Prostate gland (tissue), 2 donors: Measurements from ENCODE around the gene TMEM253. TPM values are rescaled to one million over a fixed set of nuclear protein-coding genes. Genes with fewer than 3 reads are reported as not detected.

Source experiments
- DNase-seq: peaks from one replicate; pipeline ENCODE4 v3.0.0-alpha.2; 2019; ENCODE audit warnings: low spot score
- H3K27ac ChIP-seq, 2 donors: fragments of 200-600 bp; sonication (generic); 2 replicates each; pipeline ENCODE4 v1.5.1; 2017 to 2019
- H3K27me3 ChIP-seq: fragments of 200-600 bp; sonication (generic); replicated peaks from 2 replicates; pipeline ENCODE4 v1.5.1; 2019; ENCODE audit not compliant: insufficient read depth
- H3K36me3 ChIP-seq, 2 donors: fragments of 200-600 bp; sonication (generic); 1 replicate in 1 of 2; 2 replicates in 1 of 2; pipeline versions ENCODE4 v1.5.1 to v1.8.1; 2017 to 2019
- H3K4me1 ChIP-seq: fragments of 200-600 bp; sonication (generic); replicated peaks from 2 replicates; pipeline ENCODE4 v1.5.1; 2019
- H3K4me3 ChIP-seq, 2 donors: fragments of 200-600 bp; sonication (generic); 2 replicates each; pipeline ENCODE4 v1.5.1; 2017 to 2019
- H3K9me3 ChIP-seq: fragments of 200-600 bp; sonication (generic); 2 replicates; pipeline ENCODE4 v1.5.1; 2017
- CTCF ChIP-seq, 4 experiments: fragments of 200-600 bp in 2 of 4; fragments of 450-650 bp in 2 of 4; sonication (generic) in 2 of 4; IDR thresholded peaks; 1 replicate in 3 of 4; 2 replicates in 1 of 4; pipeline ENCODE4 v1.5.1; 2016 to 2019; ENCODE audit warnings: antibody characterized with exemption in 4 of 4, mild to moderate bottlenecking in 2 of 4, moderate library complexity in 2 of 4
- POLR2A ChIP-seq: fragments of 450-650 bp; IDR thresholded peaks from one replicate; pipeline ENCODE4 v1.6.1; 2016; ENCODE audit warnings: antibody characterized with exemption, mild to moderate bottlenecking
- POLR2AphosphoS5 ChIP-seq: sonication (generic); formaldehyde crosslinking; IDR thresholded peaks from one replicate; pipeline ENCODE4 v1.6.1; 2017; ENCODE audit warnings: antibody characterized with exemption
- WGBS: methylation state at CpG from one replicate; pipeline ENCODE4 v1.1.5; 2018; 5-methylcytosine and 5-hydroxymethylcytosine counted together
- intact Hi-C: fragments of 100-400 bp; cut with DNase I; formaldehyde crosslinking; loops from one replicate; pipeline ENCODE4 v1.14.2; 2022
- total RNA-seq, 2 donors: library from RNA; depleted of rRNA; stranded (reverse); fragments of >200 nt; gene quantifications; one replicate each; pipeline ENCODE4 v1.1.0, GENCODE V29; 2016

TMEM253 gene
- total RNA-seq, 2 donors from 2014 or later = not detected

GRCh38 chr14:21095430-21096205 is 5.2 kb upstream of the TMEM253 start:
- no peaks in the 10 kb centered on the region for H3K9me3 ChIP-seq
- H3K4me1 ChIP-seq = peaks cover 5% of the 10 kb centered on the region
- H3K27me3 ChIP-seq = no peaks in the 10 kb centered on the region
- H3K36me3 ChIP-seq = peaks cover 0 to under 1% of the 10 kb centered on the region in 2 donors
- DNase-seq = no peak
- H3K27ac ChIP-seq = peak overlapping the region in 1 of 2 donors; percentile 11
- 37% methylated on average over 6 of the region's 6 CpGs for WGBS
- intact Hi-C loops = loop anchor here (10.0 kb wide), 1 partner anchor 481 kb away; no protein-coding TSS in a partner anchor
- H3K4me3 ChIP-seq = no peak overlapping the region
- TF ChIP-seq POLR2AphosphoS5 (no peak), POLR2A (no peak)

- TF ChIP-seq CTCF (IDR thresholded peaks at IDR 0.05) (no peak), POLR2AphosphoS5 (no peak), POLR2A (no peak)
- H3K27ac ChIP-seq = peak overlapping the region in 1 of 2 donors; percentile 11
- no peak for DNase-seq
- H3K4me1 ChIP-seq = peaks cover 5% of the 10 kb centered on the region
- intact Hi-C loops = loop anchor here (10.0 kb wide), 1 partner anchor 482 kb away; no protein-coding TSS in a partner anchor
- 61% methylated on average over 3 of the region's 3 CpGs for WGBS
- no peaks in the 10 kb centered on the region for H3K36me3 ChIP-seq
- no peak overlapping the region for H3K4me3 ChIP-seq
- no peaks in the 10 kb centered on the region for H3K27me3 ChIP-seq
- H3K9me3 ChIP-seq = no peaks in the 10 kb centered on the region
These were observed 4.4 kb upstream of the TMEM253 start for GRCh38 chr14:21096438-21096837.

GRCh38 chr14:21096978-21097635 is 3.8 kb upstream of the TMEM253 start:
- no peak for TF ChIP-seq POLR2AphosphoS5
- peak overlapping the region; percentile 85 to 90 for H3K27ac ChIP-seq
- DNase-seq = no peak
- 28% methylated on average over 10 of the region's 10 CpGs for WGBS
- H3K4me1 ChIP-seq = peaks cover 5% of the 10 kb centered on the region
- H3K4me3 ChIP-seq = peak overlapping the region; percentile 50 to 68
- no peaks in the 10 kb centered on the region for H3K36me3 ChIP-seq
- H3K27me3 ChIP-seq = no peaks in the 10 kb centered on the region
- H3K9me3 ChIP-seq = no peaks in the 10 kb centered on the region
- intact Hi-C loops = loop anchor here (10.0 kb wide), 1 partner anchor 482 kb away; no protein-coding TSS in a partner anchor

DNA sequence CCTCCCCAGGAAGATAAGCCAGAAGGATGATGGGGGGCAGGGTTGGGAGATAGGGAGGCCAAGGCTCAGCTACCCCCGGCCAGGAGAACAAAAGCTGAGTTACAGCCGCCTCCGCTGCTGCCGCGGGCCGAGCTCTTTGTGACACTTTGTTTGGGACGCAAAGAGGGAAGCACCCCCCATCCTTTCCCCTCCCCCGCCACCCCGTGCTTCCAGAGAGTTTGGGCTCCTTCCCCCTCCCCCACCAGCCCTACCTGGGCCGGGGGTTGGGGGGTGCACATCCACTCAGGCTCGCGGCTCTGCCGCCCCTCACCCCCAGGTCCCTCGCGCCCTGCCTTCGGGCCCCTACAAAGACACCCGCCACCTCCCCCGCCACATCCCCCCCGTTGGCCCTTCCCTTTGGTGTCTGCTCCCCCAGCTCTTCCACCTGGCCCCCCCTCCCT is 3.2 kb upstream of the TMEM253 start:
- Histone ChIP-seq H3K27ac (peak overlapping the region; percentile 85 to 90), H3K27me3 (no peaks in the 10 kb centered on the region), H3K4me3 (peak overlapping the region; percentile 50 to 68), H3K36me3 (no peaks in the 10 kb centered on the region), H3K9me3 (no peaks in the 10 kb centered on the region), H3K4me1 (peaks cover 5% of the 10 kb centered on the region)
- DNase-seq = no peak
- no peak for TF ChIP-seq CTCF (IDR thresholded peaks at IDR 0.05)
- no peak for TF ChIP-seq POLR2AphosphoS5
- TF ChIP-seq POLR2A = no peak
- under 1% methylated on average over 19 of the region's 19 CpGs for WGBS
- intact Hi-C loops = loop anchor here (10.0 kb wide), 1 partner anchor 483 kb away; no protein-coding TSS in a partner anchor

DNA sequence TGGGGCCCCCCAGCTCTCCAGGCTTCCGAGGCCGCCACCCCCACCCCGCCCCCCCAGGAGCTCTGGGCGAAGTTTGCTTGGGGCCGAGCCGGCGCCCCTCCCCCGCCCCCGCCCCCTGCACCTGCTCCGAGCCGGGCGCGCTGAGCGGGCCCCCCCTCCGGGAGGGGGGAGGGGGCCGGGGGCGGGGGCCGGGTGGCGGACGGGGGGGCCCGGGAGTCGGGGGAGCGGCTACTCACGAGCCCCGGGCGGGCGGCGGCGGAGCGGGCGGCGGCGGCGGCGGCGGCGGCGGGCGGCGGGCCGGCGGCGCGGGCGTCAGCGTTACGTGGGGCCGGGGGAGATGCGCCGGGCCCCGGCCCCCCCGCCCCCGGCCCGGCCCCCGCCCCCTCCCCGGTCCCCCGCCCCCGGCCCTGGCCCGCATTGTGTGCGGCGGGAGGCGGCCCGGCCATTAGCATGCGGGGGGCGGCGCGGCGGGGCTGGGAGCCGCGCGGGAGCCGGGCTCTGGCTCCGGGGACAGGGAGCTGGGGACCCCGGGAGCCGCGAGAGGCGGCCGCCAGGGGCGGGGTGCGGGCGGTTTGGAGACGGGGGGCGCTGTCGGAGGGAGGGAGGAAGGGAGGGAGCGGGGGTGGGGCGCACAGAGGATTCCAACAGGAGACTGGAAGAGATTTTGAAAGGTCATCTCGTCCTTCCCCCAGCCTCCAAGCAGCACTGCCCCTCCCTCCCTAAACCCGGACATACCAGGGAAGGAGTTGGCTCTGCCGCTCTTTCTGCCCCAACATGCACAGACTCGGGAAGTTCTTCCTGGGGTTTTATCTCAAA is 2.6 kb upstream of the TMEM253 start, which contains the start of gene ZNF219:
ZNF219 (minus strand) TSS at position 580 of the 816 bp plus-strand sequence. CDS start 5,064 bp downstream, outside the sequence.
- Histone ChIP-seq H3K4me3 (peak within 1 kb of the TSS; percentile 50 to 68), H3K27me3 (no peaks in the 10 kb centered on the region), H3K36me3 (no peaks in the 10 kb centered on the region), H3K27ac (peak within 1 kb of the TSS; percentile 85 to 90), H3K9me3 (no peaks in the 10 kb centered on the region), H3K4me1 (peaks cover 5% of the 10 kb centered on the region)
- intact Hi-C loops = loop anchor here (10.0 kb wide), 1 partner anchor 483 kb away; no protein-coding TSS in a partner anchor
- peak; percentile 78 for TF ChIP-seq POLR2AphosphoS5
- peak; percentile 50 for TF ChIP-seq POLR2A
- TF ChIP-seq CTCF (IDR thresholded peaks at IDR 0.05) = peak in 1 of 4 experiments; percentile 3
- peak; percentile 83 for DNase-seq
- 2% methylated on average over 69 of the region's 90 CpGs for WGBS
